Measurements from ENCODE around the gene BDKRB2.

Gene BDKRB2

GRCh38 chr14:96255501-96256366 lies 51.1 kb downstream of the BDKRB2 start, which contains the start of gene BDKRB1:
TSS of gene BDKRB1 (plus strand) at chr14:96256210. CDS start at chr14:96263683, 7,473 bp downstream.
- DNase-seq = no peak

GRCh38 chr14:96256407-96256806 lies 51.8 kb downstream of the BDKRB2 start:
- DNase-seq = no peak

DNA sequence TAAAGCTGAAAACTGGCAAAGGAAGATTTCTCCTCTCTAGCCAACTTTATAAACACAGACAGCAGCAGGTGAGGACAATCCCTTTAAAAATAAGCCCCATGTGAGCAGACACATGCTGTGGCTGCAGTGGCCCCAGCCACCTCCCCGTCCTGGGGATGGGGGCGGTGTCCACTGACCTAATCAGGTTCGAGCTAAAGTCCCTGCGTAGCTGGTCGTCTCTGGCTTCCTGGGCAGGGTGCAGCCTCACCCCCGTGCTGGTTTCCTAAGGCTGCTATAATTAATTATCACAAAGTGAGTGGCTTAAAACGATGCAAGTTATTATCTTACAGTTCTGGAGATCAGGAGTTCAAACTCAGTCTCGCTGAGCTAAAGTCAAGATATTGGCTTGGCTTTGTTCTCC lies 52.4 kb downstream of the BDKRB2 start:
- DNase-seq = no peak

- no peak for DNase-seq
These were observed 53.3 kb downstream of the BDKRB2 start for GRCh38 chr14:96257900-96258299.

DNA sequence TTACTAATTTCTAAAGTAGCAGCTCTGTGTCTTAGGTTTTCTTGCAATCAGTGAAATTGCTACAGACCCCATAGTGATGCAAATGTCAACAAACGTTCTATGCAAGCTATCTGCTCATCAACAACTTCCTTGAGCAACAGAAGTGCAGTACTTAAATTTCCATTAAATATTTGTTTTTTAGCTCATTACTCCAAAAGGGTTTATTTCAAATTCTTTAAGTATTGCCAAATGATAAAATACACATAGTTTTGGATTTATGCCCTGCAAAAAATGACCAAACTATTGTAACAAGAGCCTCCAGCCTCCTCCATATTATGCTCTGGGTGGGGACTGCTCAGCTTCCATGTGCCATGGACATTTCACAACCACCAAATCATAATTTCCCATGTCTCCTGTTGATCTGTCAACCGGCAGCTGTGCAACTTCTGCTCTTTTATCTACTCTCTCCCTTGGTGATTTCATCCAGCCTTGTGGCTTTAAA lies 55.7 kb downstream of the BDKRB2 start:
- DNase-seq = no peak

DNA sequence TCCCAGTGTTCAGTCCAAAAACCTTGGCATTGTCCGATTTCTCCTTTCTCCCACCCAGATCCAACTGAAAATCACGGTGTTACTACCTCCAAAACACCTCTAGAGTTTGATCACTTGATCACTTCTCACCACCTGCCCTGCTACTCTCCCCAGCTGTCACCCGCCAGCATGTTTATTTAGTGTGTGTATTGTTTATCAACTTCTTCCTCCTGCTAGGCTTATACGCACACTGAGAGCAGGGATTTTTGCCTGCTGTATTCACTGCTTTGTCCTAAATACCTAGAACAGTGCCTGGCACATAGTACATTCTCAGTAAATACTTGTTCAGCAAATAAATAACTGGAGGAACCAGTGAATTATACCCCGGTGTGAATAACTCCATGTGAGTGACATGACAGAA lies 56.4 kb downstream of the BDKRB2 start:
- DNase-seq = no peak

DNA sequence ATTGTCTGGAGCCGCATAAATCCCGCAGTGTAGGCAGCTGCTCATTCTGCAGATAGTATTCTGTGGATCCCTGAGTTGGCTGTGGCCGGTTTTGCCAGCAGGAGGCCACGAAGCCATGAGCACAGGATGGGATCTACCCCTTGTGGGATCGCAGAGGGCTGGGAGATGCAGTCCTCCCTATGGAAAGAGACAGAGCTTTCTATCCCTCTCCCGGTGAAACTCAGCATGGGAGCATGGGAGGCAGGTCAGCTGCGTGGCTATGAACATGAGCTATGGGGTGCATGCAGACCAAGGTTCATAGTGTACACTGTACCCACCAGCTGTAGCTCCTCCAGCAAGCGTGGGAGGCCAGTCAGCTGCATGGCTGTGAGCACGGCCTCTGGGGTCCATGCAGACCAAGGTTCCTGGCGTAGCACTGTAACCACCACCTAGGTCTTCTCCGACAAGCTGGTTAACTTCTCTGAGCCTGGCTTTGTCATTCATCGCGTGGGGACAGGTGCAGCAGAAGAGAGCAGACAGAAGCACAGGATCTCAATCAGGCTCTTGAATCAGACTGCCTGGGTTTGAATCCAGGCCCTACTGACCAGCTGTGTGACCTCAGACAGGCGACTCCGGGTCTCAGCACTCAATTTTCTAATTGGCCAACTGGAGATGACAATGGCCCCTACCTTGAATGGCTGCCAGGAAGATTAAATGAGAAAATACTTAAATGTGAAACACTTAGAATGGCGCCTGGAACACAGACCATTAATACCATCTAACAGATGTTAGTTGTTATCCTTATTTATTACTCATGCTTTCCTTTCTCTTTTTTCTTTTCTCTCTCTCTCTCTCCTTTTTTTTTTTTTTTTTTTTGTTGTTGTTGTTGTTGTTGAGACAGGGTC lies 57.4 kb downstream of the BDKRB2 start:
- DNase-seq = no peak

GRCh38 chr14:96263347-96264199 lies 58.9 kb downstream of the BDKRB2 start:
- DNase-seq = no peak

DNA sequence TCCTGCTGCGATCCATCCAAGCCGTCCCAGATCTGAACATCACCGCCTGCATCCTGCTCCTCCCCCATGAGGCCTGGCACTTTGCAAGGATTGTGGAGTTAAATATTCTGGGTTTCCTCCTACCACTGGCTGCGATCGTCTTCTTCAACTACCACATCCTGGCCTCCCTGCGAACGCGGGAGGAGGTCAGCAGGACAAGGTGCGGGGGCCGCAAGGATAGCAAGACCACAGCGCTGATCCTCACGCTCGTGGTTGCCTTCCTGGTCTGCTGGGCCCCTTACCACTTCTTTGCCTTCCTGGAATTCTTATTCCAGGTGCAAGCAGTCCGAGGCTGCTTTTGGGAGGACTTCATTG lies 59.5 kb downstream of the BDKRB2 start:
- no peak for DNase-seq

DNA sequence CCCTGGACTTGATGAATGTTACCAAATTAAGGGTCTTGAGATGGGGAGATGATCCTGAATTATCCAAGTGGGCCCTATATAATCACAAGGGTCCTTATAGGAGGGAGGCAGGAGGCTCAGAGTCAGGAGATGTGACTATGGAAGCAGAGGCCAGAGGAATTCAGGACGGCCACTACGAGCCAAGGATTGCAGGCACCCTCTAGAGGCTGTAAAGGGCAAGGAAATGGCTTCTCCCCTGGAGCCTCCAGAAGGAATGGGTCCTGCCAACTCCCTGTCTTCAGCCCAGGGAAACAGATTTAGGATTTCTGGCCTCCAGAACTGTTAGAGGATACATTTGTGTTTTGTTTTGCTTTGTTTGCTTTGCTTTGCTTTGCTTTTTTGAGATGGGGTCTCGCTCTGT lies 60.2 kb downstream of the BDKRB2 start:
- DNase-seq = no peak

DNA sequence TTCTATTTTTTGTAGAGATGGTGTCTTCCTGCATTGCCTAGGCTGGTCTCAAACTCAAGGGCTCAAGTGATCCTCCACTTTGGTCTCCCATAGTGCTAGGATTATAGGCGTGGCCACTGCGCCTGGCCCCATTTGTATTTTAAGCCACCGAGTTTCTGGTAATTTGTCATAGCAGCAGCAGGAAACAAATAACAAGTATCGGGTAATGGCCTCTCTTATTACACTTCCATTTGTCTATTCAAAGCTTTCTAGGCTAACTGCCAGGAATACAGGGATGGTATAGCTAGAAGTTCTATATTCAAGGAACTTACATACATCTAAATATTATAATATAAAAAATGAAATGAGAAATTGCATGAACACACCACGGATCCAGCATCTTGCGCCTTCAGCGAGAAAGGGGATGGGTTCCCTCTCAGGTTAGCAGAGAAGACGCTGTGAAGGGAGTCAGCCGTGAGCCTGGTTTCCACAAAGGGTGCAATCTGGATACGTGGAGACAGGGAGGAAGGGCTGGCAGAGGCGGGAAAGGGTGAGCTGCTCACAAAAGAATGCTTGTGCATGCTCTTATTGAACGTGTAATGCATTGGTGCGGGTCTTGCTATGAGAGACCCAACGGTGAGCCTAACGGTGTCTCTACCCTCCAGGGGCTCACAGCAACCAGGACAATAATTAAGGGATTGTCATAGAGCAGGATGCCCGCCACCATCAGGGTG lies 60.9 kb downstream of the BDKRB2 start:
- DNase-seq = no peak

- no peak for DNase-seq
These were observed 62.7 kb downstream of the BDKRB2 start for GRCh38 chr14:96267336-96267735.

GRCh38 chr14:96267916-96268315 lies 63.3 kb downstream of the BDKRB2 start:
- DNase-seq = no peak

GRCh38 chr14:96268431-96269358 lies 64.1 kb downstream of the BDKRB2 start:
- no peak for DNase-seq

GRCh38 chr14:96269359-96269710 lies 64.7 kb downstream of the BDKRB2 start:
- no peak for DNase-seq

- DNase-seq = no peak
These were observed 66.2 kb downstream of the BDKRB2 start for GRCh38 chr14:96270565-96271420.

GRCh38 chr14:96271421-96271762 lies 66.8 kb downstream of the BDKRB2 start:
- no peak for DNase-seq

DNA sequence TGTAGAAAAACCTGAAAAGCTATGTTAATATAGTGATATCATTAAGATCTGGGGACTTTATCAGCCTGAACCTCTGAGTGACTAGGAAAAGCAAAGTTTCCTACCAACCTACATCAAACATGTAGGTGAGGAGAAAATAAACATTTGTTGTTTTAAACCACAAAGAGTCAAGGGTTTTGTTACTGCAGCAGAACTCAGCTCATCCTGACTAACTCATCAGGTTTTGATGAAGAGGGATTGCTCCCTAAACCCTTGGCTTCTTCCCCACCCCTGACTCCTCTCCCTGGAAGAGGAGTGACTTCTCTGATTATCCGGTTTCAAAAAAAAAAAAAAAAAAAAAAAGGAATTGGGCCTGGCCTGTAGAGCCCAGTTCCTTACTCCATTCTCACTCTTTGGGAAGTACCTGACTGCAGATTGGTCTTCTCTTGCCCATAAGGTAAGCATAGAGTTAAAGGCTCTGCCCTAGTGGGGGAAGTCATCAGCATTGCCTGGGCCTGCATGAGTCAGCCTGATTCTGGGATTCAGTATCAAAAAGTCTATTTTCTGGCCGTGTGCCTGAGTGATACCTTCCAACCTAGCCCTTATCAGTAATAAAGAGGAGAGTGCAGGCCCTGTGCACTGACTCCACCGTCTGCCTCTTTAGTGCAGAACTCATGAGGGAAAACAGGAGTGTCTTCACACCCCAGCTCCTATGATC lies 68.3 kb downstream of the BDKRB2 start:
- no peak for DNase-seq

DNA sequence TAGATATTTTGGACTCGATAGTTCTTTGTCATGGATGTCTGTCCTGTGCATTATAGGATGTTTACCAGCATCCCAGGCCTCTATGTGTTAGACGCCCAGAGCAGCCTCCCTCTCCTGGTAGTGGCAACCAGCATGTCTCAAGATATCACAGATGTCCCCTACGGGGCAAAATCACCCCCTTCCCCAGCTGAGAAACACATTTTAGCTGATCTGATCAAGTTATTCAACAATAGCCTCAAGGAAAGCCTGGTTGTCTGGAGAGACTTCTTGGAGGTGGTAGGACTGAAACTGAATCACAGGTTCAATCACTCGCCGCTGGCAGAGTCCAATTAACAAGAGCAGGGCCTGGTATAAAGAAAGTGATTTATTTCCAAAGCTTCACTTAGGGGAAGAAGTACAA lies 69.0 kb downstream of the BDKRB2 start:
- DNase-seq = no peak

DNA sequence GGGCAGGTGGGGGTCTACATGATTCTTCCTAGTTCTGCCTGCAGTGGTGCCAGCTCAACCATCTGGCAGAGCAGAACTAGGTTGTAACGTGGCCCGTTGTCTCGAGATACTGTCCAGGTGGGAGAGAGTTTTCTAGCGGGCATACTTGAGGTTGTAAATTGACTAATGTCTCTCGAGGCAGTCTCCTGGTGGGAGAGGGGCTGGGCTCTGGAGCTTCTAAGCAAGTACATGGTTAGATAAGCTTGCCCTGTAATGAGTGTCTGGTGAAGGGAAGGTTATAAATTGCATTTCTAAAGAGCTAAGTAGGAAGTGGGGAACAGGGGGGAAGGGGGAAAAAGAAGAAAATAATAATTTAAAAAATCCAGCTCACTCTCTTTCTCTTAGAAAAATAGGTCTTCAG lies 69.5 kb downstream of the BDKRB2 start:
- DNase-seq = no peak

Measured in CD4-positive, alpha-beta T cell treated with Interferon gamma for 1 hour (primary cell).